HG03280 (cell line): ENCODE results near the gene WDFY2.

Experiments
- ATAC-seq: cut with Tn5 transposase; IDR thresholded peaks from one replicate; pipeline ENCODE4 v1.9.1; 2021; ENCODE audit warnings: mild to moderate bottlenecking, moderate library complexity; ENCODE audit not compliant: unreplicated experiment

The WDFY2 gene

GRCh38 chr13:51806566-51806965 lies 222.3 kb downstream of the WDFY2 start:
- ATAC-seq = no peak

- ATAC-seq = no peak
Measured at GRCh38 chr13:51807041-51807440, 222.8 kb downstream of the WDFY2 start.

- no peak for ATAC-seq
Measured at GRCh38 chr13:51808811-51809210, 224.5 kb downstream of the WDFY2 start.

GRCh38 chr13:51811046-51811445 lies 226.8 kb downstream of the WDFY2 start:
- no peak for ATAC-seq

GRCh38 chr13:51811920-51812451 lies 227.7 kb downstream of the WDFY2 start:
- ATAC-seq = no peak

GRCh38 chr13:51814071-51814470 lies 229.8 kb downstream of the WDFY2 start:
- no peak for ATAC-seq

GRCh38 chr13:51814825-51815650 lies 230.8 kb downstream of the WDFY2 start:
- ATAC-seq = peak; percentile 89

GRCh38 chr13:51815848-51816247 lies 231.6 kb downstream of the WDFY2 start:
- ATAC-seq = no peak

- no peak for ATAC-seq
Measured at GRCh38 chr13:51816604-51817249, 232.5 kb downstream of the WDFY2 start.
